ENCODE measurements around the gene GALR2.

Gene GALR2

DNA sequence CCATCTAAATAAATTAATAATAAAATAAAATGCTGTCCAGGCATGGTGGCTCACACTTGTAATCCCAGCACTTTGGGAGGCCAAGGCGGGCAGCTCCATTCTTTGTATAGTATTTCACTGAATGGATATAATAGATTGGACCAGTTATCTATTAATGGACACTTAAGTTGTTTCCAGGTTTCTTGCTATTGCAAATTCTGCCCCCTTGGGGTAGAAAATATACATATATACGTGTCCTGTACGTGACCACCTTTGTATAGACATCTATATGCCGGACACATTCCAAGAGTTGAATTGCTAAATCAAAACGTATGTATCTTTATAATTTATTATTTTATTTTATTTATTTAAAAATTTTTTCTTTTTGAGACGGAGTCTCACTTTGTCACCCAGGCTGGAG lies 32.9 kb downstream of the GALR2 start:
- Histone ChIP-seq H3K36me3 (ENCODE audit: control insufficient read depth, insufficient read depth, low read length) (no peaks in the 10 kb centered on the region), H3K27me3 (replicated peaks; ENCODE audit: control insufficient read depth, insufficient read depth, low read length) (no peaks in the 10 kb centered on the region), H3K4me3 (replicated peaks; ENCODE audit: low read depth, low read length) (no peak overlapping the region)
- TF ChIP-seq, protein P1, sequence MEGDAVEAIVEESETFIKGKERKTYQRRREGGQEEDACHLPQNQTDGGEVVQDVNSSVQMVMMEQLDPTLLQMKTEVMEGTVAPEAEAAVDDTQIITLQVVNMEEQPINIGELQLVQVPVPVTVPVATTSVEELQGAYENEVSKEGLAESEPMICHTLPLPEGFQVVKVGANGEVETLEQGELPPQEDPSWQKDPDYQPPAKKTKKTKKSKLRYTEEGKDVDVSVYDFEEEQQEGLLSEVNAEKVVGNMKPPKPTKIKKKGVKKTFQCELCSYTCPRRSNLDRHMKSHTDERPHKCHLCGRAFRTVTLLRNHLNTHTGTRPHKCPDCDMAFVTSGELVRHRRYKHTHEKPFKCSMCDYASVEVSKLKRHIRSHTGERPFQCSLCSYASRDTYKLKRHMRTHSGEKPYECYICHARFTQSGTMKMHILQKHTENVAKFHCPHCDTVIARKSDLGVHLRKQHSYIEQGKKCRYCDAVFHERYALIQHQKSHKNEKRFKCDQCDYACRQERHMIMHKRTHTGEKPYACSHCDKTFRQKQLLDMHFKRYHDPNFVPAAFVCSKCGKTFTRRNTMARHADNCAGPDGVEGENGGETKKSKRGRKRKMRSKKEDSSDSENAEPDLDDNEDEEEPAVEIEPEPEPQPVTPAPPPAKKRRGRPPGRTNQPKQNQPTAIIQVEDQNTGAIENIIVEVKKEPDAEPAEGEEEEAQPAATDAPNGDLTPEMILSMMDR (IDR thresholded peaks at IDR 0.05; ENCODE audit: insufficient read depth, low read length, poor library complexity, severe bottlenecking), result peak; percentile 21
- no peak for DNase-seq (ENCODE audit: extremely low read depth, insufficient read length)

DNA sequence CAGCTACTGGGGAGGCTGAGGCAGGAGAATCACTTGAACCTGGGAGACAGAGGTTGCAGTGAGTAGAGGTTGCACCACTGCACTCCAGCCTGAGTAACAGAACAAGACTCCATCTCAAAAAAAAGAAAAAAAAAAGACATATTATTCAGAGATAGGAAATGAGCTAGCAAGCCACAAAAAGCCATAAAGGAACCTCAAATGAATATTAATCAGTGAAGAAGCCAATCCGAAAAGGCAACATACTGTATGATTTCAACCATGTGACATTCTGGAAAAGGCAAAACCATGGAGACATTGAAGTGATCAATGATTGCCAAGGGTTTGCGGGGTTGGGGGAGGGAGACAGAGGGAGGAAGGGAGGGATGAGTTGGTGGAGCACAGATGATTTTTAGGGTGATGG lies 37.4 kb downstream of the GALR2 start:
- TF ChIP-seq, protein P1 (IDR thresholded peaks at IDR 0.05; ENCODE audit: insufficient read depth, low read length, poor library complexity, severe bottlenecking), result no peak
- H3K27me3 ChIP-seq (replicated peaks; ENCODE audit: control insufficient read depth, insufficient read depth, low read length), result no peaks in the 10 kb centered on the region
- no peaks in the 10 kb centered on the region for H3K36me3 ChIP-seq (ENCODE audit: control insufficient read depth, insufficient read depth, low read length)
- DNase-seq (ENCODE audit: extremely low read depth, insufficient read length), result no peak
- no peak overlapping the region for H3K4me3 ChIP-seq (replicated peaks; ENCODE audit: low read depth, low read length)

DNA sequence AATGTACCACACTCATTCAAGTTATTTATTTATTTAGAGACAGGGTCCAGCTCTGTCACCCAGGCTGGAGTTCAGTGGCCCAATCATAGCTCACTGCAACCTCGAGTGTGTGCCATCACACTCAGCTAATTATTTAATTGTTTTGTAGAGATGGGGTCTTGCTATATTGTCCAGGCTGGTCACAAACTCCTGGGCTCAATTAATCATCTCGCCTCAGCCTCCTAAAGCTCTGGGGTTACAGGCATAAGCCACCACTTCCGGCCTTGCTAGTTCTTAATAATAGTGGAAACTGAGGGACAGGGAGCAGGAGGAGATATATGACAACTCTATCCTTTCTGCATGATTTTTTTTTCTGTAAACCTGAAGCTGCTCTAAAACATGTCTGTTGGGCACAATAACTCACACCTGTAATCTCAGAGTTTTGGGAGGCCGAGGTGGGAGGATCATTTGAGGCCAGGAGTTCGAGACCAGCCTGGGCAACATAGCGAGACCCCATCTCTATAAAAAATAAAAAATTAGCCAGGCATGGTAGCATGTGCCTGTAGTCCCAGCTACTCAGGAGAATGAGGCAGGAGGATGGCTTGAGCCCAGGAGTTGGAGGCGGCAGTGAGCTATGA lies 40.7 kb downstream of the GALR2 start:
- Histone ChIP-seq H3K4me3 (replicated peaks; ENCODE audit: low read depth, low read length) (no peak overlapping the region), H3K36me3 (ENCODE audit: control insufficient read depth, insufficient read depth, low read length) (no peaks in the 10 kb centered on the region), H3K27me3 (replicated peaks; ENCODE audit: control insufficient read depth, insufficient read depth, low read length) (no peaks in the 10 kb centered on the region)
- TF ChIP-seq, protein P1 (IDR thresholded peaks at IDR 0.05; ENCODE audit: insufficient read depth, low read length, poor library complexity, severe bottlenecking), result no peak
- DNase-seq (ENCODE audit: extremely low read depth, insufficient read length), result no peak

DNA sequence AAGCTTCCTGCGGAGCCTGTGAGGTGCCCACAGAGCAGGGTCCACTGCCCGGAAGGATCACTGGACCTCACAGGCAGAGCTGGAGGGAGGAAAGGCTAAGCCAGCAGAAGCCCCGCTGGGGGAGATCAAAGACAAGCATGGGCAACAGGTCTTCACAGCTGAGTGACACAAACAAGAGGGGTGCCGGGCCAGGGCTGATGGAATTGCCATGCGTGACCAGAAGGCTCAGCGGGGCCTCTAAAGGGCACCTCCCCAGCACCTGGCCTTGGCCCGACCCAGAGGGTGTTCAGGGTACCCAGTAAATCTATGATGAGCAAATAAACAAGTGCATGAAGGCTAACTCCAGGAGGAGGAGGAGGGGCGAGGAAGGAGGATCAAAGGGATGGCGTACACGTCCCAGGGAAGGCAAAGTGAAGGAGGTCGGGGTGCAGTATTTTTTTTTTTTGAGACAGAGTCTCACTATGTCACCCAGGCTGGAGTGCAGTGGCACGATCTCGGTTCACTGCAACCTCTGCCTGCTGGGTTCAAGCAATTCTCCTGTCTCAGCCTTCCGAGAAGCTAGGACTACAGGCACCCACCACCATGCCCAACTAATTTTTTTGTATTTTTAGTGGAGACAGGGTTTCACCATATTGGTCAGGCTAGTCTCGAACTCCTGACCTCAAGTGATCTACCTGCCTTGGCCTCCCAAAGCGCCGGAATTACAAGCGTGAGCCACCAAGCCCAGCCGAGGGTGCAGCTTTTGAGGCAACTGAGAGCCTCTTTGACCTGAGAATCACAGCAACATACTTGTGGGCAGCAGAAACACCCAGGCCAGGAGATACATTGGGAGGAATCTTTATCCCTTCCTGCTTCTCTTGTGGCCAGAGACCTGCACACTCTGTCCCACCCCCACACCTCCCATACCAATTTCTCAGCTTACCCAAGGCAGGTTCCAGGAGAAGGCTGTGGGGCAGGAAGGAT lies 45.1 kb downstream of the GALR2 start:
- H3K36me3 ChIP-seq (ENCODE audit: control insufficient read depth, insufficient read depth, low read length), result no peaks in the 10 kb centered on the region
- H3K27me3 ChIP-seq (replicated peaks; ENCODE audit: control insufficient read depth, insufficient read depth, low read length), result no peaks in the 10 kb centered on the region
- no peak overlapping the region for H3K4me3 ChIP-seq (replicated peaks; ENCODE audit: low read depth, low read length)
- no peak for DNase-seq (ENCODE audit: extremely low read depth, insufficient read length)
- TF ChIP-seq, protein P1 (IDR thresholded peaks at IDR 0.05; ENCODE audit: insufficient read depth, low read length, poor library complexity, severe bottlenecking), result no peak

DNA sequence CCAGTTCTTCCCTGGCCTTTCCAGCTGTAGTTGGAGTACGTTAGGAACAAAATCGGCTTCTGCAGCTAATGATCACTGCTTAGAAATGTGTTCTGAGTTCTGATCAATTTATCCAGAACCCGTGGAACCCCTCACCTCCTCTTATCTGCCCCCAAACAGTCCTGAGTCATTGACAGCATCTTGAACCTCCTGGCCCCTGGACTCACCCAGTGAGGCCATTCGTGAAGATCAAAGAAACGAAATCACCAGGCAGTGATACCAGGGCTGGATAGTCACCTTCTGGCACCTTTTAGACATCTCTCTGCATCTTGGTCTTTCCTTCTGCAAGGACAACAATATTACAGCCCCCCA lies 46.1 kb downstream of the GALR2 start:
- TF ChIP-seq, protein P1 (IDR thresholded peaks at IDR 0.05; ENCODE audit: insufficient read depth, low read length, poor library complexity, severe bottlenecking), result no peak
- Histone ChIP-seq H3K27me3 (replicated peaks; ENCODE audit: control insufficient read depth, insufficient read depth, low read length) (no peaks in the 10 kb centered on the region), H3K4me3 (replicated peaks; ENCODE audit: low read depth, low read length) (no peak overlapping the region), H3K36me3 (ENCODE audit: control insufficient read depth, insufficient read depth, low read length) (no peaks in the 10 kb centered on the region)
- DNase-seq (ENCODE audit: extremely low read depth, insufficient read length), result no peak
